B cell (primary cell): ENCODE measurements around the gene RAB31. TPM values are rescaled to one million over a fixed set of nuclear protein-coding genes. Genes with fewer than 3 reads are reported as not detected.

ENCODE experiments used
- ATAC-seq: fragments of 200-7000 bp; cut with Tn5 transposase; one replicate; pipeline ENCODE4 v1.10.0; 2021; ENCODE audit warnings: low read depth, mild to moderate bottlenecking, moderate number of reproducible peaks, moderate library complexity
- CTCF ChIA-PET: fragments of 350-600 bp; sonication (Branson Sonifier 250); formaldehyde crosslinking; loops from one replicate; lab custom pipeline; 2021; ENCODE audit warnings: antibody characterized with exemption, inconsistent platforms; lab: Charles Lee
- POLR2A ChIA-PET: fragments of 350-600 bp; sonication (Branson Sonifier 250); formaldehyde crosslinking; loops from one replicate; lab custom pipeline; 2021; ENCODE audit warnings: antibody characterized with exemption; lab: Charles Lee
- DNase-seq: peaks from one replicate; pipeline ENCODE4 v3.0.0; 2013
- H2AFZ ChIP-seq: 2 replicates; pipeline ENCODE4 v1.6.1; 2012; ENCODE audit warnings: mild to moderate bottlenecking, low read depth, low read length; ENCODE audit not compliant: insufficient read depth, poor library complexity, severe bottlenecking
- H3K27ac ChIP-seq, 2 donors: 1 replicate in 1 of 2; 2 replicates in 1 of 2; pipeline ENCODE4 v1.5.1; 2012 to 2013; ENCODE audit warnings: low read length in 2 of 2, mild to moderate bottlenecking in 2 of 2, moderate library complexity in 1 of 2
- H3K27me3 ChIP-seq, 4 experiments: fragments of 200-600 bp in 1 of 4; sonication (generic) in 1 of 4; replicated peaks in 1 of 4; 1 replicate in 2 of 4; 2 replicates in 2 of 4; pipeline versions ENCODE4 v1.6.1 to v1.7.0; 2013 to 2016; ENCODE audit warnings: low read length in 3 of 4, mild to moderate bottlenecking in 2 of 4, mixed read lengths in 1 of 4, moderate library complexity in 1 of 4; ENCODE audit not compliant: insufficient read depth in 4 of 4, control insufficient read depth in 3 of 4; ENCODE audit errors: control extremely low read depth in 1 of 4
- H3K36me3 ChIP-seq, 2 experiments: replicated peaks in 1 of 2; 1 replicate in 1 of 2; 2 replicates in 1 of 2; pipeline versions ENCODE4 v1.6.1 to v1.7.1; 2013; ENCODE audit warnings: low read length in 1 of 2; ENCODE audit not compliant: insufficient read depth in 2 of 2, control insufficient read depth in 1 of 2; ENCODE audit errors: control extremely low read depth in 1 of 2, extremely low read depth in 1 of 2
- H3K4me1 ChIP-seq, 2 donors: fragments of 200-600 bp in 1 of 2; sonication (generic) in 1 of 2; 1 replicate in 1 of 2; 2 replicates in 1 of 2; pipeline versions ENCODE4 v1.5.1 to v1.6.1; 2013 to 2017; ENCODE audit warnings: low read length in 2 of 2; ENCODE audit not compliant: control insufficient read depth in 2 of 2, insufficient read depth in 2 of 2
- H3K4me2 ChIP-seq: replicated peaks from 2 replicates; pipeline ENCODE3; 2012; ENCODE audit warnings: mild to moderate bottlenecking, low read depth, low read length; ENCODE audit not compliant: poor library complexity, severe bottlenecking
- H3K4me3 ChIP-seq, 5 experiments: fragments of 200-600 bp in 1 of 5; sonication (generic) in 1 of 5; 1 replicate in 3 of 5; 2 replicates in 2 of 5; pipeline versions ENCODE4 v1.5.1 to v1.7.0; 2011 to 2016; ENCODE audit warnings: low read length in 4 of 5, mild to moderate bottlenecking in 4 of 5, low read depth in 2 of 5, control low read depth in 1 of 5, moderate library complexity in 1 of 5; ENCODE audit not compliant: insufficient read depth in 1 of 5; ENCODE audit errors: control extremely low read depth in 1 of 5, extremely low read depth in 1 of 5
- H3K79me2 ChIP-seq: fragments of 200-600 bp; sonication (generic); one replicate; pipeline ENCODE4 v1.6.0; 2016; ENCODE audit warnings: low read length; ENCODE audit not compliant: control insufficient read depth, insufficient read depth
- H3K9ac ChIP-seq: fragments of 200-600 bp; sonication (generic); 2 replicates; pipeline ENCODE4 v1.6.1; 2017; ENCODE audit warnings: mild to moderate bottlenecking, low read length, moderate library complexity
- H3K9me3 ChIP-seq, 3 donors: one replicate each; pipeline versions ENCODE4 v1.6.1 to v1.7.1; 2013; ENCODE audit warnings: low read length in 2 of 3; ENCODE audit not compliant: control insufficient read depth in 2 of 3, insufficient read depth in 1 of 3; ENCODE audit errors: control extremely low read depth in 1 of 3
- H4K20me1 ChIP-seq: 2 replicates; pipeline ENCODE4 v1.6.0; 2012; ENCODE audit warnings: mild to moderate bottlenecking, low read length; ENCODE audit not compliant: insufficient read depth, control insufficient read depth, poor library complexity, severe bottlenecking
- H3K27ac Mint-ChIP-seq: one replicate; pipeline ENCODE4 v1.8.0; 2021; ENCODE audit warnings: mixed read lengths
- H3K27me3 Mint-ChIP-seq: one replicate; pipeline ENCODE4 v1.8.0; 2021; ENCODE audit warnings: mixed read lengths
- H3K4me1 Mint-ChIP-seq: one replicate; pipeline ENCODE4 v1.8.0; 2021; ENCODE audit warnings: mixed read lengths
- H3K4me3 Mint-ChIP-seq: one replicate; pipeline ENCODE4 v1.8.0; 2021; ENCODE audit warnings: mixed read lengths
- H3K9me3 Mint-ChIP-seq: one replicate; pipeline ENCODE4 v1.8.0; 2022; ENCODE audit warnings: mixed read lengths; ENCODE audit not compliant: insufficient read depth
- CTCF ChIP-seq: fragments of 200-600 bp; IDR thresholded peaks from one replicate; pipeline ENCODE4 v1.8.0; 2022; ENCODE audit warnings: antibody characterized with exemption, mild to moderate bottlenecking
- EZH2 ChIP-seq: IDR thresholded peaks from 2 replicates; pipeline ENCODE4 v1.6.1; 2012; ENCODE audit warnings: borderline replicate concordance, low read depth, mild to moderate bottlenecking, moderate library complexity, low read length; ENCODE audit not compliant: insufficient read depth, poor library complexity, severe bottlenecking
- WGBS: methylation state at CpG from one replicate; pipeline ENCODE4 v1.1.5; 2013; ENCODE audit warnings: missing lambda C conversion rate; ENCODE audit not compliant: insufficient coverage; 5-methylcytosine and 5-hydroxymethylcytosine counted together
- intact Hi-C: fragments of 100-400 bp; cut with micrococcal nuclease; formaldehyde crosslinking; loops from one replicate; pipeline ENCODE4 v1.10.0; 2022
- polyA plus RNA-seq: library from polyadenylated mRNA; depleted of rRNA; stranded (reverse); fragments of >200 nt; gene quantifications from 2 replicates; pipeline ENCODE4 v1.2.3, GENCODE V29; 2012
- total RNA-seq, 2 donors: library from RNA; stranded (reverse); fragments of 120-200 nt in 1 of 2; gene quantifications; 1 replicate in 1 of 2; 2 replicates in 1 of 2; pipeline versions ENCODE4 v1.2.3 to v1.2.4, GENCODE V29; 2013 to 2022

Gene RAB31
- total and polyA plus RNA-seq, 2 donors (not counting 1 experiment from before 2014, with no cell fraction given): 15.5 to 44.6 TPM

DNA sequence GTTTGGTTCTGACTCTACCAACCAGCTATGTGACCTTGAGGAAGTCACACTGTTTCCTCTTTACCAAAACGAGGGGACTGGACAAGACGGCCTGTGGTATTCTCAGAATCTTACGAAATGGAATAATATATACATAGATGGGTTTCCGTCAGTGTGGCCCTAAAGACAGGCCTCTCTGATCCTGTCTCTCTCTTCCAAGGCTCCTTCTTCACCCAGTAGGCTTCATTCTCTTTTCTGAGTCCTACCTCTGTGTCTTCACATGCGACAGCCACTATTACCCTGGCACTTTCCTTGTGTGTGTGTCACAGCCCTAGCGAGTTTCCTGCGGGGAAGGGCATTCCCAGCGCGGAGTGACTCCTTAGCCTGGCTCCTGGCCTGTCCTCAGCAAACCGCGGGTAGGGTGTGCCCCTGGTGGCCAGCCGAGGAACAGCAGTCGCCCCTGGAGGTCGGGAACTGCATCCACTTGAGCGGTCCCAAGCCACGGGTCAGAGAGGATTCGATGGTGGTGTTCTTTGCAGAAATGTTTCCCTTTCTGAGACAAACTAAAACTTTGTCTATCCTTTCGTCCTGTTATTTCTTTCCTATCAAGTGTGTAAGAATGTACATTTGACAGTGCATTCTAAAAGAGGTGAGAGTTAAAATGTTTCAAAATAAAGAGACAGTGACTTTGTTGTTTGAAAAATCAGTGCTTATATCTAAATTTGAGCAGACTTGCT is 63.3 kb downstream of the RAB31 start:
- TF ChIP-seq CTCF (peak; percentile 98), EZH2 (no peak)
- no peaks in the 10 kb centered on the region for H3K27me3 ChIP-seq
- H3K9ac ChIP-seq: no peak overlapping the region
- ChIA-PET POLR2A (no interaction called here), CTCF (interaction anchor here (0.6 to 1.8 kb wide), 11 partner anchors 8 to 255 kb away, joined by 3 to 13 read pairs (median 3); no protein-coding TSS in a partner anchor)
- peaks cover 27% of the 10 kb centered on the region for H4K20me1 ChIP-seq
- peak; percentile 92 for ATAC-seq
- peaks cover 26% of the 10 kb centered on the region for H3K4me1 Mint-ChIP-seq
- no peak overlapping the region for H3K27ac Mint-ChIP-seq
- no peak overlapping the region for H3K4me3 ChIP-seq
- DNase-seq: peak; percentile 72
- H3K36me3 ChIP-seq: peaks cover 0 to 3% of the 10 kb centered on the region in 2 experiments
- WGBS: 18% methylated on average over 10 of the region's 18 CpGs
- peaks cover 0 to 13% of the 10 kb centered on the region in 2 donors for H3K4me1 ChIP-seq
- no peaks in the 10 kb centered on the region for H3K27me3 Mint-ChIP-seq
- H2AFZ ChIP-seq: peak overlapping the region; percentile 5
- peaks cover 29% of the 10 kb centered on the region for H3K79me2 ChIP-seq
- peaks cover 2% of the 10 kb centered on the region for H3K9me3 Mint-ChIP-seq
- peak overlapping the region; percentile 47 for H3K4me3 Mint-ChIP-seq
- peak overlapping the region; percentile 16 for H3K4me2 ChIP-seq
- no peaks in the 10 kb centered on the region for H3K9me3 ChIP-seq
- H3K27ac ChIP-seq: no peak overlapping the region
- intact Hi-C loops: loop anchor here (1.0 to 5.0 kb wide), 3 partner anchors 64 to 196 kb away; partner anchors contain the start of gene RAB31
